ENCODE measurements around the gene MANF.

The MANF gene

GRCh38 chr3:51388286-51389029, 3.4 kb downstream of the MANF start:
- in situ Hi-C loops (cut with MboI; ENCODE audit: low sequenced_read_pairs) = loop anchor here (25.0 kb wide), 1 partner anchor 776 kb away; the partner anchor contains the start of genes CISH and MAPKAPK3

GRCh38 chr3:51389423-51390183, 4.5 kb downstream of the MANF start:
- in situ Hi-C loops (cut with MboI; ENCODE audit: low sequenced_read_pairs) = loop anchor here (25.0 kb wide), 1 partner anchor 777 kb away; the partner anchor contains the start of genes CISH and MAPKAPK3

- in situ Hi-C loops (cut with MboI; ENCODE audit: low sequenced_read_pairs) = loop anchor here (25.0 kb wide), 1 partner anchor 778 kb away; the partner anchor contains the start of genes CISH and MAPKAPK3
These were observed 5.4 kb downstream of the MANF start for GRCh38 chr3:51390246-51391074.

DNA sequence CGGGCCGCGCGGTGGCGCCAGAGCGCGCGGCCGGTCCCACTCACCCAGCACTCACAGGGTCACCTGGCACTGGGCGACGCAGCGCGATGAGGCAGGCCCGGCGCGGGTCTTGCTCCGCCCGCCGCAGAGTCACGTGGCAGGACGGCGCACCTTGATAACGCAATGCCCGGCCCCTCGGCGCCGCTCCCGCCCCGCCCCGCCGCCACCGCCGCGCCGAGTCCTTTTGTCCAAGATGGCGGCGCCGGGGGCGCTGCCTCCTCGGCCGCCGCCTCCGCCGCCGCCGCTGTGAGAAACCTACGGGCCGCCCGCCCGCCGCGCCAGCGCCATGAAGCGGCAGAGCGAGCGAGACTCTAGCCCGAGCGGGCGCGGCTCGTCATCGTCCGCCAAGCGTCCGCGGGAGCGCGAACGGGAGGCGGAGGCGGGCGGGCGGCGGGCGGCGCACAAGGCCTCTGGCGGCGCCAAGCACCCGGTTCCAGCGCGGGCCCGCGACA, 6.0 kb downstream of the MANF start, which contains the start of gene RBM15B:
Gene RBM15B (plus strand): TSS at position 211 of the 491 bp plus-strand sequence. CDS start 115 bp downstream, at position 326.
- in situ Hi-C loops (cut with MboI; ENCODE audit: low sequenced_read_pairs) = loop anchor here (25.0 kb wide), 1 partner anchor 779 kb away; the partner anchor contains the start of genes CISH and MAPKAPK3

DNA sequence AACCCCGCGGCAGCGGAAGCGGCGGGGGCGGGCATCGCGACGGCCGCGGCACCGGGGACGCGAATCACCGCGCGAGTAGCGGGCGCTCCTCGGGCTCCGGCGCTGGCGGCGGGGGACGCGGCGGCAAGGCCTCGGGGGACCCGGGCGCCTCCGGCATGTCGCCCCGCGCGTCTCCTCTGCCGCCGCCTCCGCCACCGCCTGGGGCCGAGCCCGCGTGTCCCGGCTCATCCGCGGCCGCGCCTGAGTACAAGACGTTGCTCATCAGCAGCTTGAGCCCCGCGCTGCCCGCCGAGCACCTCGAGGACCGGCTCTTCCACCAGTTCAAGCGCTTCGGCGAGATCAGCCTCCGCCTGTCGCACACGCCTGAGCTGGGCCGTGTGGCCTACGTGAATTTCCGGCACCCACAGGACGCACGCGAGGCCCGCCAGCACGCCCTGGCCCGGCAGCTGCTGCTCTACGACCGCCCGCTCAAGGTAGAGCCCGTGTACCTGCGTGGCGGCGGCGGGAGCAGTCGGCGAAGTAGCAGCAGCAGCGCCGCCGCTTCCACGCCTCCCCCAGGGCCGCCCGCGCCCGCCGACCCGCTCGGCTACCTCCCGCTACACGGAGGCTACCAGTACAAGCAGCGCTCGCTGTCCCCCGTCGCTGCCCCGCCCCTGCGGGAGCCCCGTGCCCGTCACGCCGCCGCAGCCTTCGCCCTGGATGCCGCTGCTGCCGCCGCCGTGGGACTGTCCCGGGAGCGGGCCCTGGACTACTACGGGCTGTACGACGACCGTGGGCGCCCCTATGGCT, 6.7 kb downstream of the MANF start:
- in situ Hi-C loops (cut with MboI; ENCODE audit: low sequenced_read_pairs) = loop anchor here (25.0 kb wide), 1 partner anchor 779 kb away; the partner anchor contains the start of genes CISH and MAPKAPK3

- in situ Hi-C loops (cut with MboI; ENCODE audit: low sequenced_read_pairs) = loop anchor here (25.0 kb wide), 1 partner anchor 780 kb away; the partner anchor contains the start of genes CISH and MAPKAPK3
These were observed 7.5 kb downstream of the MANF start for GRCh38 chr3:51392355-51393133.

GRCh38 chr3:51393134-51393495, 8.0 kb downstream of the MANF start:
- in situ Hi-C loops (cut with MboI; ENCODE audit: low sequenced_read_pairs) = loop anchor here (25.0 kb wide), 1 partner anchor 781 kb away; the partner anchor contains the start of genes CISH and MAPKAPK3

DNA sequence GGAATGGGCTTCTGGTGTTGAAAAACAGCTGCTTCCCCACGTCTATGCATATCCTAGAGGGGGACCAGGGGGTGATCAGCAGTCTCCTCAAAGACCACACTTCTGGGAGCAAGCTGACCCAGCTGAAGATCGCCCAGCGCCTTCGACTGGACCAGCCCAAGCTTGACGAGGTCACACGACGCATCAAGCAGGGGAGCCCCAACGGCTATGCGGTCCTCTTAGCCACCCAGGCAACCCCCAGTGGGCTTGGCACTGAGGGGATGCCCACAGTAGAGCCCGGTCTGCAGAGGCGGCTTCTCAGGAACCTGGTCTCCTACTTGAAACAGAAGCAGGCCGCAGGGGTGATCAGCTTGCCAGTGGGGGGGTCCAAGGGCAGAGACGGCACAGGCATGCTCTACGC, 8.5 kb downstream of the MANF start:
- in situ Hi-C loops (cut with MboI; ENCODE audit: low sequenced_read_pairs) = loop anchor here (25.0 kb wide), 1 partner anchor 781 kb away; the partner anchor contains the start of genes CISH and MAPKAPK3

- in situ Hi-C loops (cut with MboI; ENCODE audit: low sequenced_read_pairs) = loop anchor here (25.0 kb wide), 1 partner anchor 782 kb away; the partner anchor contains the start of genes CISH and MAPKAPK3
These were observed 9.4 kb downstream of the MANF start for GRCh38 chr3:51394541-51394940.

DNA sequence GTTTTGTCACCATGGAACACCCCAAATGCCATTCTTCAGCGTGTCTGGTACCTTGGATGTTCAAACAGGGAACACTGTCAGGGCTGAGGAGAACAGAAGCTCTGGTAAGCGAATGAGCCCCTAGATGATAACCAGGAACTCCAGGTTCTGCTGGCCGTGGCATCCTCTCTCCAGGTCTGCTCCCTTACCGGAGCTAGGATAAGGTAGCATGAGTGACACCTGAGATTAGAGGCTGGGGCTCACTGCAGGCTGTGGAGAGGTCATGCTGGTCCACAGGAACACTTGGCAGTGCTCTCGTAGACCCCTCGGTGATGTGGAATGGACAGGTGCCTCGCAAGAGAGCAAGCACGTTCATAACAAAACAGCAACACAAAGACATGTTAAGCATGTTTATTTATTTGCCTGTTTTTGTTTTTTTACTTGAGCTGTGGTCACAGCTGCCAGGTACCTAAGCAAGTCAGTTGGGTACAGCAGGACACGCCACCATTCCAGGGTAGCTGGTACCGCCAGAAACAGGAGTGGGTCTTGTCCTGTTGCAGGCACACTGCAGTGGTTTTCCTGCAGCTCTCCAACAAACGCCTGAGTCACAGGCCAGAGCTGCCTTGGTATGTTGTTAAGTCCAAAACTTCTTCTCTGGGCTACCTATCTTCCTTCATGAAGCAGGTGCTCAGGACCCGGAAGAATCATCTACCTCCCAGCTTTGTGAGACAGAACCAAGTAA, 10.6 kb downstream of the MANF start:
- in situ Hi-C loops (cut with MboI; ENCODE audit: low sequenced_read_pairs) = loop anchor here (25.0 kb wide), 1 partner anchor 783 kb away; the partner anchor contains the start of genes CISH and MAPKAPK3

DNA sequence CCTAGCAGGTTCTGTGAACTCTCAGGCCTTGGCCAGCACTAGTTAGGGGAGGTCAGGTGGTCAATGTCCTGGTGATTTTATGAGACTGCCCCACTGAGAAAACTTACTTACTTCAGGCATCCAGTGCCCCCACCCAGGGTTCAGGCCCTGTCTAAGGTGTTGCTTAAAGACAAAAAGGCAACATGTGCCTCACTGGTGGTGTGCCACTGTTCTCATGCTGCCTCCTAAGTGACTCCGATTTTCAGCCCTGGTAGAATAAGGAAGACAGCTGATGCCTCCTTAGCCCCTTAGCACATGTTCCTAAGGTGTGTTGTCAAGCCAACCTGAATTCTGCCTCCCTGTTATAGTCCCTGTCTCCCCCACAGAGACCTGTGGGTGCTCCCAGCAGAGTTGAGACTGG, 11.3 kb downstream of the MANF start:
- in situ Hi-C loops (cut with MboI; ENCODE audit: low sequenced_read_pairs) = loop anchor here (25.0 kb wide), 1 partner anchor 784 kb away; the partner anchor contains the start of genes CISH and MAPKAPK3

GRCh38 chr3:51397392-51397791, 12.3 kb downstream of the MANF start:
- in situ Hi-C loops (cut with MboI; ENCODE audit: low sequenced_read_pairs) = loop anchor here (25.0 kb wide), 1 partner anchor 785 kb away; the partner anchor contains the start of genes CISH and MAPKAPK3

- in situ Hi-C loops (cut with MboI; ENCODE audit: low sequenced_read_pairs) = loop anchor here (25.0 kb wide), 1 partner anchor 786 kb away; the partner anchor contains the start of genes CISH and MAPKAPK3
These were observed 13.7 kb downstream of the MANF start for GRCh38 chr3:51398595-51399310.

DNA sequence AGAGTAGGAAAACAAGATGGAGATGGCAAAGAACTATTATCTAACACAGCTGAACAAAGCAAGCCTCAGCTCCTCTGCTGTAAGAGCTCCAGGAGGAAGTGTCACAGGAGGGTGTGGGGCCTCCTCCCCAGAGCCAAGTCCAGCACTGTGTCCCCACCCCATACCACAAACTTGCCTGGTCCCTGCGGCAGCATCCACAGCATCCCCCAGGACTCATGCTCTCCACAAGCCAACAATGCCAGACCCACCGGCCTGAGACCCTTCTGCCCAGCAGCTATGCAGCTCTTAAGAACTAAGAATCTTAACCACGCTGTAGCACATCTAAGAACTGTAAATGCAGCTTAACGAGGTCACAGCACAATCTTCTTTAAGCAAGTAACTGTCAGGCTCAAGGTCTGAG, 15.1 kb downstream of the MANF start:
- in situ Hi-C loops (cut with MboI; ENCODE audit: low sequenced_read_pairs) = no loop called here

DNA sequence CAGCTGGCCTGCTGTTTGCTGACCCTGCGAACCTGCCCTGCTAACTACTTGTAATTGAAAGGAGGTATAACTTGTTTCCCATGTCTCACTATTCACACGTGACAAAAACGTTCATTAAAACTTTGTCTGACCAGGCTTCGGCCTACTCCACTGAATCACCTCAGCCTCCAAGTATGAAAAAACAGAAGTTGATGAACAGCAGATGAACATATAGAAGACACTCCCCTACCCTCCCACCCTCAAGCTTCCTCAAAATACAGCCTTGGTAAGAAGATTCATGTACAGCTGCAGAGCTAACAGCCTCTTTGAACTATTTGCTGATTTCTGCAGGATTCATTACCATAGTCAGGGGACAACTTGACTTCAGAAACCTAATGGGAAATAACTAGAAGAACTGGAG, 16.6 kb downstream of the MANF start:
- in situ Hi-C loops (cut with MboI; ENCODE audit: low sequenced_read_pairs) = no loop called here

- in situ Hi-C loops (cut with MboI; ENCODE audit: low sequenced_read_pairs) = no loop called here
These were observed 18.6 kb downstream of the MANF start for GRCh38 chr3:51403675-51404074.

GRCh38 chr3:51408021-51408420, 22.9 kb downstream of the MANF start:
- in situ Hi-C loops (cut with MboI; ENCODE audit: low sequenced_read_pairs) = no loop called here

Data from HL-60/S4 treated with phorbol 12-myristate 13-acetate at 8.2 ng/mL for 4 days and 3 days (cell line).